Lung (tissue), 16 donors: ENCODE data around the gene MRPS30. TPM values are rescaled to one million over a fixed set of nuclear protein-coding genes. Genes with fewer than 3 reads are reported as not detected.

Experiments
- ATAC-seq: fragments of 200-7000 bp; cut with Tn5 transposase; one replicate; pipeline ENCODE4 v1.9.1; 2020; ENCODE audit warnings: moderate number of reproducible peaks; ENCODE audit not compliant: insufficient read depth, low FRiP score
- DNase-seq, 3 donors: peaks; one replicate each; pipeline ENCODE4 v3.0.0-alpha.2; 2013 to 2017
- H3K27ac ChIP-seq, 2 donors: one replicate each; pipeline ENCODE4 v1.5.1; 2013; ENCODE audit warnings: mild to moderate bottlenecking in 2 of 2, moderate library complexity in 2 of 2, control low read depth in 1 of 2, inconsistent platforms in 1 of 2, low read depth in 1 of 2, low read length in 1 of 2
- H3K27me3 ChIP-seq, 3 donors: one replicate each; pipeline ENCODE4 v1.5.1; 2013; ENCODE audit warnings: low read length in 2 of 3; ENCODE audit not compliant: control insufficient read depth in 3 of 3, insufficient read depth in 3 of 3
- H3K36me3 ChIP-seq, 4 donors: one replicate each; pipeline ENCODE4 v1.5.1; 2013; ENCODE audit warnings: low read length in 4 of 4, mild to moderate bottlenecking in 1 of 4, moderate library complexity in 1 of 4; ENCODE audit not compliant: control insufficient read depth in 4 of 4, insufficient read depth in 4 of 4
- H3K4me1 ChIP-seq, 5 donors: one replicate each; pipeline ENCODE4 v1.5.1; 2013; ENCODE audit warnings: low read length in 5 of 5, mild to moderate bottlenecking in 2 of 5, moderate library complexity in 1 of 5; ENCODE audit not compliant: control insufficient read depth in 5 of 5, insufficient read depth in 5 of 5
- H3K4me3 ChIP-seq: one replicate; pipeline ENCODE4 v1.5.1; 2013; ENCODE audit warnings: mild to moderate bottlenecking, control low read depth, moderate library complexity
- H3K9ac ChIP-seq, 2 donors: one replicate each; pipeline ENCODE4 v1.5.1; 2013; ENCODE audit warnings: low read length in 2 of 2, control low read depth in 1 of 2; ENCODE audit not compliant: insufficient read depth in 1 of 2
- H3K9me3 ChIP-seq, 4 donors: one replicate each; pipeline ENCODE4 v1.5.1; 2013; ENCODE audit warnings: low read length in 3 of 4, mild to moderate bottlenecking in 1 of 4, moderate library complexity in 1 of 4; ENCODE audit not compliant: control insufficient read depth in 4 of 4, insufficient read depth in 3 of 4
- CTCF ChIP-seq: IDR thresholded peaks from 2 replicates; pipeline ENCODE4 v1.5.1; 2012; ENCODE audit warnings: mild to moderate bottlenecking; ENCODE audit errors: control extremely low read depth, extremely low read depth
- WGBS, 2 donors: extraction: QIAGEN DNeasy Blood & Tissue Kit; methylation state at CpG; one replicate each; pipeline ENCODE4 v1.1.7; 2013; 5-methylcytosine and 5-hydroxymethylcytosine counted together
- long read RNA-seq, 5 donors: transcript quantifications; one replicate each; lab custom pipeline, GENCODE V29; 2026
- polyA plus RNA-seq, 2 donors: library from polyadenylated mRNA; stranded (reverse); fragments of 200-250 nt; gene quantifications; one replicate each; pipeline ENCODE4 v1.2.1, GENCODE V29; 2013
- total RNA-seq, 2 donors: library from RNA; depleted of rRNA in 1 of 2; stranded (reverse); fragments of >200 nt in 1 of 2; gene quantifications; one replicate each; pipeline ENCODE4 v1.2.1, GENCODE V29; 2014 to 2021
- donor health status: control.
- donor health status: control.
- donor health status: Bipolar disorder and iron deficiency.
- donor health status: healthy.
- donor health status: DM: yes; HTN: yes; CAD: no.

MRPS30 gene
- total RNA-seq (10 to 100 TPM; 32.8 to 92.9 TPM), polyA plus RNA-seq (10 to 100 TPM; 20.3 to 20.6 TPM)
- long read RNA-seq, donor 1, transcript MRPS30-202 (5 exons, 1,678 nt), result major isoform, 12 of 12 reads
- long read RNA-seq, donor 1, partial matches to known transcripts, result 0 of 12 reads
- long read RNA-seq, donor 1, other reads (novel, unspliced or antisense), result 0 of 12 reads
- long read RNA-seq, donor 2, transcript MRPS30-202 (5 exons, 1,678 nt), result major isoform, 8 of 8 reads
- long read RNA-seq, donor 2, partial matches to known transcripts, result 0 of 8 reads
- long read RNA-seq, donor 2, other reads (novel, unspliced or antisense), result 0 of 8 reads
- long read RNA-seq, donor 3, transcript MRPS30-202 (5 exons, 1,678 nt), result major isoform, 5 of 5 reads
- long read RNA-seq, donor 3, partial matches to known transcripts, result 0 of 5 reads
- long read RNA-seq, donor 3, other reads (novel, unspliced or antisense), result 0 of 5 reads
- long read RNA-seq, donor 4, transcript MRPS30-202 (5 exons, 1,678 nt), result major isoform, 8 of 8 reads
- long read RNA-seq, donor 4, partial matches to known transcripts, result 0 of 8 reads
- long read RNA-seq, donor 4, other reads (novel, unspliced or antisense), result 0 of 8 reads
- long read RNA-seq, donor 5, transcript MRPS30-202 (5 exons, 1,678 nt), result major isoform, 18 of 19 reads
- long read RNA-seq, donor 5, partial matches to known transcripts, result 0 of 19 reads
- long read RNA-seq, donor 5, other reads (novel, unspliced or antisense), result 0 of 19 reads

DNA sequence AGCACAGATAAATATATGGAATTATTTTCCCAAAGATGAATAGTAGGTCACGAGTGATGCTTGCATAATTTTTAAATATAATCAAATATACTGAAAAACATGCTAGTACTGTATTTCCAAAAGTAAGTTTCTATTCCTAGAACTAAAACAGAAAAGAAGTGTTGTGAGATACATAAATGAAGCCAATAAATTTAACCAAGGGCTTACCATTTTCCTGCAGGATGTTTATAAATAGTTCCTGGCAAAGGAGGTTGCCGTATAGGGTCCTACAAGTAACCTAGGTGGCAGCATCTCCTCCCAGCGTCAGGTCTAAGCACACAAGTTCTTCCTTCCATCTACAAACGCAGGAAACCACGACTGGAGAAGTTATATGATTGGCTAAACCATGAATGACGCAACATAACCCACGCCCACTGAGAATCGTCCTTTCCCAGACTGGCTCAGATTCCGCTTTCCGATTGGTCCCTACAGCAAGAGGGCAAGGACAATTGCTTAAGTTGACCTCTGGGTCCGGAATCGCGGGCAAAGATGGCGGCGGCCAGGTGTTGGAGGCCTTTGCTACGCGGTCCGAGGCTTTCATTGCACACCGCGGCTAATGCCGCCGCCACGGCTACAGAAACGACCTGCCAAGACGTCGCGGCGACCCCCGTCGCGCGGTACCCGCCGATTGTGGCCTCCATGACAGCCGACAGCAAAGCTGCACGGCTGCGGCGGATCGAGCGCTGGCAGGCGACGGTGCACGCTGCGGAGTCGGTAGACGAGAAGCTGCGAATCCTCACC, at the start of gene MRPS30:
Gene MRPS30, plus strand, starts transcription at position 513 of the 780 bp plus-strand sequence. Its CDS starts 16 bp downstream, at position 529.
- Histone ChIP-seq H3K9me3 (no peaks in the 10 kb centered on the region), H3K4me1 (peaks cover 0 to 16% (median 0%) of the 10 kb centered on the region in 5 donors)
- WGBS, 2 donors, result 1% methylated on average over 47 of the region's 47 CpGs

DNA sequence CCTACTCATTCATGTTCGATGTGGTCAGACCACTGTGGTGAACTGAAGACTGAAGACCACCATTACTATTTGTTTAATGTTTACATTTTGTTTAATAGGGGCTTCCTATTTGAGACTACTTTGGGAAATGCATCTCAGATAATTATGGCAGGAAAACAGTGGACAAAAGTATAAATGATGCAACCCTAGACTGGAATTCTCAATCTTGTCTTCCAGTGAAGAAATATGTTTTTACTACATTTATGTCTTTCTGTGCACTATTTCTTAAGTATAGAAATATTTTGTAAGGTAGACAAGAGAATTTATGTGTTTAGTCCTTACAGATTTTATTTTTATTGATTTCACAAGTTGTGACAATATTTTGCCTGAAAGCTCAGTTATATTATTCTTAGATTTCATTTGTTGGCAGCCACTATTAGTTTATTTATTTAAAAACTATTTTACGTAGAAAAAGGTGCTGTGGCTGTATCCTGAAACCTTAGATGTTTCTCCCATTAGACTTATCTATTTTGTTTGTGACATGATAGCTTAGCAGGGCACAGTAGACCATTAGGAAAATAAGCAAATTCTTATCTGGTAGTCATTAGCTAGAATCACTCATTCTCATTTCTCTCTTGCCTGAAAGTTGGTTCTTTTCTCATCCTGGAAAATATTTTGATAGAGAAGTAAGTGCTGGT, 39.4 kb upstream of the MRPS30 start:
- no peak for TF ChIP-seq CTCF
- Histone ChIP-seq H3K36me3 (no peaks in the 10 kb centered on the region), H3K9ac (no peak overlapping the region), H3K4me1 (peaks cover 0 to 6% (median 0%) of the 10 kb centered on the region in 5 donors), H3K4me3 (no peak overlapping the region), H3K27ac (no peak overlapping the region), H3K27me3 (no peaks in the 10 kb centered on the region), H3K9me3 (no peaks in the 10 kb centered on the region)
- WGBS, 2 donors, result 74 to 75% methylated on average over 2 of the region's 2 CpGs
- DNase-seq (no peak), ATAC-seq (no peak)

More for the DNA sequence above, at the start of gene MRPS30:
- ATAC-seq (peak; percentile 99), DNase-seq (peak; percentile 97 to 100 (median 100))
- Histone ChIP-seq H3K4me3 (peak within 1 kb of the TSS; percentile 100), H3K27ac (peak within 1 kb of the TSS; percentile 94 to 98), H3K9ac (peak within 1 kb of the TSS; percentile 82 to 86), H3K27me3 (no peaks in the 10 kb centered on the region), H3K36me3 (peaks cover 0 to 6% (median 5%) of the 10 kb centered on the region in 4 donors)
- TF ChIP-seq CTCF, result peak; percentile 8

- Histone ChIP-seq H3K36me3 (no peaks in the 10 kb centered on the region), H3K27me3 (no peaks in the 10 kb centered on the region), H3K27ac (no peak overlapping the region), H3K4me3 (no peak overlapping the region), H3K9ac (no peak overlapping the region), H3K9me3 (no peaks in the 10 kb centered on the region), H3K4me1 (peaks cover 0 to 6% (median 0%) of the 10 kb centered on the region in 5 donors)
- ATAC-seq (no peak), DNase-seq (no peak)
- WGBS, 2 donors, result 61 to 79% methylated on average over 5 of the region's 5 CpGs
- TF ChIP-seq CTCF, result no peak
Measured at GRCh38 chr5:44769877-44770209, 38.9 kb upstream of the MRPS30 start.
